Caki2 (cell line): ENCODE results near the gene HOXC6. TPM values are rescaled to one million over a fixed set of nuclear protein-coding genes. Genes with fewer than 3 reads are reported as not detected.

Source experiments
- DNase-seq: peaks from one replicate; pipeline ENCODE4 v3.0.0-alpha.2; 2015; ENCODE audit warnings: low read depth
- in situ Hi-C: cut with HindIII; loops from 2 replicates; pipeline ENCODE4 v1.10.0; 2016; ENCODE audit warnings: low sequenced_read_pairs, low pct_unique_long_range_greater_than_20kb, mixed read lengths
- total RNA-seq: library from RNA; depleted of rRNA; stranded (reverse); fragments of >200 nt; shearing (Covaris generic); gene quantifications from 2 replicates; pipeline ENCODE4 v1.2.3, GENCODE V29; 2014; ENCODE audit warnings: low replicate concordance

The HOXC6 gene
- total RNA-seq, 1 experiment from 2014 or later: 0.68 TPM

GRCh38 chr12:54042970-54043853 lies 15.0 kb downstream of the HOXC6 start:
- no peak for DNase-seq
- in situ Hi-C loops: no loop called here

- in situ Hi-C loops: no loop called here
- no peak for DNase-seq
These were observed 16.3 kb downstream of the HOXC6 start for GRCh38 chr12:54044425-54045103.

GRCh38 chr12:54045401-54045800 lies 17.2 kb downstream of the HOXC6 start:
- DNase-seq: no peak
- in situ Hi-C loops: no loop called here

- in situ Hi-C loops: no loop called here
- DNase-seq: no peak
These were observed 17.8 kb downstream of the HOXC6 start for GRCh38 chr12:54045868-54046521.

- in situ Hi-C loops: no loop called here
- no peak for DNase-seq
These were observed 18.5 kb downstream of the HOXC6 start for GRCh38 chr12:54046809-54047159.

GRCh38 chr12:54047160-54047963 lies 19.1 kb downstream of the HOXC6 start:
- DNase-seq: no peak
- in situ Hi-C loops: no loop called here

GRCh38 chr12:54047964-54048303 lies 19.7 kb downstream of the HOXC6 start:
- no peak for DNase-seq
- in situ Hi-C loops: no loop called here

GRCh38 chr12:54048406-54049093 lies 20.3 kb downstream of the HOXC6 start:
- no peak for DNase-seq
- in situ Hi-C loops: no loop called here

- in situ Hi-C loops: no loop called here
- no peak for DNase-seq
These were observed 20.9 kb downstream of the HOXC6 start for GRCh38 chr12:54049108-54049507.

- DNase-seq: no peak
- in situ Hi-C loops: no loop called here
These were observed 22.2 kb downstream of the HOXC6 start for GRCh38 chr12:54050482-54050810.

GRCh38 chr12:54051026-54051842 lies 23.0 kb downstream of the HOXC6 start:
- no peak for DNase-seq
- in situ Hi-C loops: no loop called here

- in situ Hi-C loops: no loop called here
These were observed 23.7 kb downstream of the HOXC6 start for GRCh38 chr12:54051874-54052437.

GRCh38 chr12:54052438-54053002 lies 24.3 kb downstream of the HOXC6 start:
- in situ Hi-C loops: no loop called here
- no peak for DNase-seq

More at GRCh38 chr12:54051874-54052437, 23.7 kb downstream of the HOXC6 start:
- DNase-seq: no peak

GRCh38 chr12:54053003-54053750 lies 24.9 kb downstream of the HOXC6 start:
- in situ Hi-C loops: no loop called here

GRCh38 chr12:54053751-54054741 lies 25.8 kb downstream of the HOXC6 start, which contains the start of gene HOXC4:
TSS of gene HOXC4 (plus strand) at chr12:54053835. CDS start at chr12:54053923, 88 bp downstream.
- no peak for DNase-seq
- in situ Hi-C loops: no loop called here

More at GRCh38 chr12:54053003-54053750, 24.9 kb downstream of the HOXC6 start:
- DNase-seq: no peak
